Karpas-422 (cell line): Measurements from ENCODE around the gene B4GALNT4. TPM values are rescaled to one million over a fixed set of nuclear protein-coding genes. Genes with fewer than 3 reads are reported as not detected.
A peak's percentile ranks its signal among the peaks of the same experiment; 100 is the strongest.
"Not testable (repeated sequence)": the region's sequence is repeated elsewhere in the genome, so short reads cannot be mapped to it uniquely, and the experiment has no call there.

Experiments used
- DNase-seq: peaks from one replicate; pipeline ENCODE4 v3.0.0-alpha.2; 2015
- H2AFZ ChIP-seq: fragments of 200-600 bp; sonication (generic); 2 replicates; pipeline ENCODE4 v1.6.1; 2014; ENCODE audit warnings: antibody characterized with exemption, low read length, mixed read lengths
- H3K27ac ChIP-seq: fragments of 200-600 bp; sonication (generic); 2 replicates; pipeline ENCODE4 v1.5.1; 2014; ENCODE audit warnings: mild to moderate bottlenecking, low read length, moderate library complexity
- H3K27me3 ChIP-seq: fragments of 200-600 bp; sonication (generic); 2 replicates; pipeline ENCODE4 v1.6.1; 2014; ENCODE audit warnings: low read length, mixed read lengths
- H3K36me3 ChIP-seq: fragments of 200-600 bp; sonication (generic); 2 replicates; pipeline ENCODE4 v1.6.1; 2014; ENCODE audit warnings: low read length, mixed read lengths; ENCODE audit not compliant: insufficient read depth
- H3K4me1 ChIP-seq: fragments of 200-600 bp; sonication (generic); 2 replicates; pipeline ENCODE4 v1.6.1; 2014; ENCODE audit warnings: mild to moderate bottlenecking, low read length, mixed read lengths
- H3K4me2 ChIP-seq: fragments of 200-600 bp; sonication (generic); 2 replicates; pipeline ENCODE4 v1.6.1; 2014; ENCODE audit warnings: low read length, low read depth, mild to moderate bottlenecking; ENCODE audit not compliant: poor library complexity, severe bottlenecking
- H3K4me3 ChIP-seq: fragments of 200-600 bp; sonication (generic); 2 replicates; pipeline ENCODE4 v1.5.1; 2014; ENCODE audit warnings: mild to moderate bottlenecking, antibody characterized with exemption, low read length, mixed read lengths
- H3K79me2 ChIP-seq: fragments of 200-600 bp; sonication (generic); 2 replicates; pipeline ENCODE4 v1.6.1; 2014; ENCODE audit warnings: mild to moderate bottlenecking, low read length, mixed read lengths
- H3K9ac ChIP-seq: fragments of 200-600 bp; sonication (generic); 2 replicates; pipeline ENCODE4 v1.6.0; 2014; ENCODE audit warnings: low read length
- H3K9me2 ChIP-seq: fragments of 200-600 bp; sonication (generic), shearing (Covaris generic); replicated peaks from 2 replicates; pipeline ENCODE4 v1.6.0; 2014; ENCODE audit warnings: mild to moderate bottlenecking, low read length, moderate library complexity; ENCODE audit not compliant: insufficient read depth
- H3K9me3 ChIP-seq: fragments of 300-700, 200-600 bp; sonication (generic); 2 replicates; pipeline ENCODE4 v1.6.1; 2014; ENCODE audit warnings: low read length, mixed read lengths
- H4K20me1 ChIP-seq: fragments of 200-600 bp; sonication (generic); 2 replicates; pipeline ENCODE4 v1.6.1; 2014; ENCODE audit warnings: mild to moderate bottlenecking, antibody characterized with exemption, low read length, low read depth; ENCODE audit not compliant: insufficient read depth
- total RNA-seq: library from RNA; depleted of rRNA; stranded (reverse); fragments of >200 nt; shearing (Covaris generic); gene quantifications from 2 replicates; pipeline ENCODE4 v1.2.3, GENCODE V29; 2014; ENCODE audit warnings: low replicate concordance; rRNA removed

Gene B4GALNT4, protein sequence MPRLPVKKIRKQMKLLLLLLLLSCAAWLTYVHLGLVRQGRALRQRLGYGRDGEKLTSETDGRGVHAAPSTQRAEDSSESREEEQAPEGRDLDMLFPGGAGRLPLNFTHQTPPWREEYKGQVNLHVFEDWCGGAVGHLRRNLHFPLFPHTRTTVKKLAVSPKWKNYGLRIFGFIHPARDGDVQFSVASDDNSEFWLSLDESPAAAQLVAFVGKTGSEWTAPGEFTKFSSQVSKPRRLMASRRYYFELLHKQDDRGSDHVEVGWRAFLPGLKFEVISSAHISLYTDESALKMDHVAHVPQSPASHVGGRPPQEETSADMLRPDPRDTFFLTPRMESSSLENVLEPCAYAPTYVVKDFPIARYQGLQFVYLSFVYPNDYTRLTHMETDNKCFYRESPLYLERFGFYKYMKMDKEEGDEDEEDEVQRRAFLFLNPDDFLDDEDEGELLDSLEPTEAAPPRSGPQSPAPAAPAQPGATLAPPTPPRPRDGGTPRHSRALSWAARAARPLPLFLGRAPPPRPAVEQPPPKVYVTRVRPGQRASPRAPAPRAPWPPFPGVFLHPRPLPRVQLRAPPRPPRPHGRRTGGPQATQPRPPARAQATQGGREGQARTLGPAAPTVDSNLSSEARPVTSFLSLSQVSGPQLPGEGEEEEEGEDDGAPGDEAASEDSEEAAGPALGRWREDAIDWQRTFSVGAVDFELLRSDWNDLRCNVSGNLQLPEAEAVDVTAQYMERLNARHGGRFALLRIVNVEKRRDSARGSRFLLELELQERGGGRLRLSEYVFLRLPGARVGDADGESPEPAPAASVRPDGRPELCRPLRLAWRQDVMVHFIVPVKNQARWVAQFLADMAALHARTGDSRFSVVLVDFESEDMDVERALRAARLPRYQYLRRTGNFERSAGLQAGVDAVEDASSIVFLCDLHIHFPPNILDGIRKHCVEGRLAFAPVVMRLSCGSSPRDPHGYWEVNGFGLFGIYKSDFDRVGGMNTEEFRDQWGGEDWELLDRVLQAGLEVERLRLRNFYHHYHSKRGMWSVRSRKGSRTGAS
- not detected in 2 replicates for total RNA-seq

- H3K36me3 ChIP-seq = no peaks in the 10 kb centered on the region
- H3K9me2 ChIP-seq = no peaks in the 10 kb centered on the region
- H2AFZ ChIP-seq = no peak within 1 kb of the TSS
- no peak within 1 kb of the TSS for H3K4me3 ChIP-seq
- H3K9ac ChIP-seq = no peak within 1 kb of the TSS
- no peak for DNase-seq
- H3K27me3 ChIP-seq = no peaks in the 10 kb centered on the region
- no peaks in the 10 kb centered on the region for H4K20me1 ChIP-seq
- H3K4me2 ChIP-seq = no peak within 1 kb of the TSS
- no peak within 1 kb of the TSS for H3K27ac ChIP-seq
- no peaks in the 10 kb centered on the region for H3K9me3 ChIP-seq
- no peaks in the 10 kb centered on the region for H3K4me1 ChIP-seq
- no peaks in the 10 kb centered on the region for H3K79me2 ChIP-seq
These were observed at the start of gene B4GALNT4 for GRCh38 chr11:369336-370018. Gene B4GALNT4, plus strand, starts transcription at chr11:369499. Its CDS starts 305 bp downstream, at chr11:369804.

DNA sequence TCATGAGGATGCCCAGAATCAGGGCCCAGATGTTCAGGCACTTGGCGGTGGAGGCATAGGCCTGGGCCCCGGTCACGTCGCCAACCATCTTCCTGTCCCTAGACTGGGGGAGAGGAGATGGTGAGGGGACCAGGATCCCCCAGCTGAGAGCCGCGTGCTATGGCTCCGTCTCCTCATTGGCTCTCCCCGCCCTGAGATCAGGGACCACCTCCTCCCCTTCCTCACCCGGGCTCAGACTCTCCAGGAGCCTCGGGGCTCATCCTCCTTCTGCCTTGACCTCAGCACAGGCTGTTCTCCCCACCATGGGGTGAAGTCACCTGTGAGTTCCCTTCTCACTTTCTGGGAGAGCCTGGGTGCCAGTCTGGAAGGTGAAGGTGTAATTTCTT is 49.4 kb upstream of the B4GALNT4 start:
- H4K20me1 ChIP-seq, H2AFZ ChIP-seq, H3K4me3 ChIP-seq, H3K9me3 ChIP-seq, H3K9ac ChIP-seq, DNase-seq, H3K4me1 ChIP-seq, H3K27me3 ChIP-seq, H3K79me2 ChIP-seq, H3K27ac ChIP-seq, H3K4me2 ChIP-seq, H3K9me2 ChIP-seq, H3K36me3 ChIP-seq: not testable (repeated sequence)

- Histone ChIP-seq H3K4me1 (peaks cover 12% of the 10 kb centered on the region), H3K9ac (no peak overlapping the region), H3K9me3 (no peaks in the 10 kb centered on the region), H3K4me2 (no peak overlapping the region), H3K9me2 (no peaks in the 10 kb centered on the region), H3K36me3 (no peaks in the 10 kb centered on the region), H3K79me2 (no peaks in the 10 kb centered on the region), H3K27ac (no peak overlapping the region), H4K20me1 (no peaks in the 10 kb centered on the region), H2AFZ (no peak overlapping the region), H3K4me3 (no peak overlapping the region), H3K27me3 (no peaks in the 10 kb centered on the region)
- DNase-seq = no peak
These were observed 45.1 kb upstream of the B4GALNT4 start for GRCh38 chr11:324156-324555.

DNA sequence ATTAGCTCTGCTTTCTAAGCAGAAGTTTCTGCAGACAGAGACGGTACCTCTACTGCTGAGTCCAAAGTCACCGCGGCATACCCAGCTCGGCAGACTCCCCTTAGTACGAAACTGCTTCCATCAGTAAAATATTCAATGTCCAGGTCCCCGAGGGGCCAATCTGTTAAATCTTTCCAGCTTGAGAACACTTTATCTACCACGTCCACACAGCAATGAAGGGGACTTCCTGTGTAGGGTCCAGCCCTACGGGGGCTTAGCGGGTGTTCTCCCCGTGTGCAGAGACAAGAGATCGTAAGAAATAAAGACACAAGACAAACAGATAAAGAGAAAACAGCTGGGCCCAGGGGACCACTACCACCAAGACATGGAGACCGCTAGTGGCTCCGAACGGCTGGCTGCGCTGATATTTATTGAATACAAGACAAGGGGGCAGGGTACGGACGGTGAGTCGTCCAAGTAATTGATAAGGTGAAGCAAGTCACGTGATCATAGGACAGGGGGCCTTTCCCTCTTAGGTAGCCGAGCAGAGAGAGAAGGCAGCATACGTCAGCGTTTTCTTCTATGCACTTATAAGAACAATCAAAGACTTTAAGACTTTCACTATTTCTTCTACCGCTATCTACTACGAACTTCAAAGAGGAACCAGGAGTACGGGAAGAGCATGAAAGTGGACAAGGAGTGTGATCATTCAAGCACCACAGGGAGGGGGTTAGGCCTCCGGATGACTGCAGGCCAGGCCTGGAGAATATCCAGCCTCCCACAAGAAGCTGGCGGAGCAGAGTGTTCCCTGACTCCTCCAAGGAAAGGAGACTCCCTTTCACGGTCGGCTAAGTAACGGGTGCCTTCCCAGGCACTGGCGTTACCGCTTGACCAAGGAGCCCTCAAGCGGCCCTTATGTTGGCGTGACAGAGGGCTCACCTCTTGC is 44.4 kb upstream of the B4GALNT4 start:
- not testable (repeated sequence) for H3K27ac ChIP-seq, H3K36me3 ChIP-seq, H3K9me3 ChIP-seq, H3K9ac ChIP-seq, H4K20me1 ChIP-seq, H3K4me2 ChIP-seq, H3K9me2 ChIP-seq, H3K27me3 ChIP-seq, H3K79me2 ChIP-seq, H2AFZ ChIP-seq, DNase-seq, H3K4me3 ChIP-seq
- H3K4me1 ChIP-seq = peaks cover 12% of the 10 kb centered on the region

DNA sequence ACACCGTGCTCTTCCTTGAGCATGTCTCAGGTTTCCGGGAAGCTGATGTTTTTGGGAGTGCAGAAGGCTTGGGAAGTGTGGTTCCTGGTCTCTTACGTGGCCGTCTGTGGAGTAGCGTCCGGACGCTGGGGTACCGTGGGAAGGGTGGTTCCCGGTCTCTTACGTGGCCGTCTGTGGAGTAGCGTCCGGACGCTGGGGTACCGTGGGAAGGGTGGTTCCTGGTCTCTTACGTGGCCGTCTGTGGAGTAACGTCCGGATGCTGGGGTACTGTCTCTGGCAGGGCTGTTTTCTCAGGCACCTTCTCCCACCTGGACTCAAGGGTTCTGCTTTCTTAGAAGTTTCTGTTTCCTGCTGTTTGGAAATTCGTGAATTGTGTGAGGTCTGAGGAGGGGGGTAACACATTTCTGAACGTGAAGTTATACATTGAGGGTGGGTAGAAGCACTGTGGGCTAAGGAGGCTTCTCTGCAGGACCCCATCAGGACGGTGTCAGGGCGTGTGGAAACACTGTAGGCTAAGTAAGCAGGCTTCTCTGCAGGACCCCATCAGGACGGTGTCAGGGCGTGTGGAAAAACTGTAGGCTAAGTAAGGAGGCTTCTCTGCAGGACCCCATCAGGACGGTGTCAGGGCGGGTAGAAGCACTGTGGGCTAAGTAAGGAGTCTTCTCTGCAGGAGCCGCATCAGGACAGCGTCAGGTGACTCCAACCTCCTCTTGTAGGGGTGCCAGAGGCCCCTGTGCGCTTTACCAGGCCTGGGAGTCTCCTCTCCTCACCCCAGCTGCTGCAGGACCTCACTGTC is 43.3 kb upstream of the B4GALNT4 start:
- Histone ChIP-seq H3K27ac (no peak overlapping the region), H3K9me3 (no peaks in the 10 kb centered on the region), H3K9ac (peak overlapping the region; percentile 50; the same call in 1 of the 2 replicates), H3K4me1 (peaks cover 12% of the 10 kb centered on the region), H3K9me2 (no peaks in the 10 kb centered on the region), H3K4me2 (no peak overlapping the region), H3K27me3 (no peaks in the 10 kb centered on the region), H4K20me1 (no peaks in the 10 kb centered on the region), H3K36me3 (no peaks in the 10 kb centered on the region), H3K4me3 (no peak overlapping the region), H2AFZ (no peak overlapping the region), H3K79me2 (no peaks in the 10 kb centered on the region)
- no peak for DNase-seq

DNA sequence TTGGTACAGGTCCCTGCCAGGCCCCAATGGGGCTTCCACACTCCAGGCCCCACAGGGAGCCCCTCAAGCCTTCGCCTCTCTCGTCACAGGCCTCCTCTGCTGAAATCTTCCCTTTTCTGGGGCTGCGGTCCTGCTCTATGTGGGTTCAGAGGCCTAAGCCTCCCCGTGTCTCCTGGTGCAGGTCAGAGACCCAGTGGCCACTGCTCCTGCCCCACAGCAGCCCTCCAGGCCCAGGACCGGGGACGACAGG is 42.8 kb upstream of the B4GALNT4 start:
- Histone ChIP-seq H3K9ac (peak overlapping the region; percentile 50), H2AFZ (peak overlapping the region; percentile 69; the same call in 1 of the 2 replicates), H4K20me1 (no peaks in the 10 kb centered on the region), H3K4me1 (peaks cover 12% of the 10 kb centered on the region), H3K27me3 (no peaks in the 10 kb centered on the region), H3K4me2 (peak overlapping the region; percentile 47), H3K4me3 (no peak overlapping the region), H3K9me3 (no peaks in the 10 kb centered on the region), H3K79me2 (no peaks in the 10 kb centered on the region), H3K9me2 (no peaks in the 10 kb centered on the region), H3K36me3 (no peaks in the 10 kb centered on the region), H3K27ac (no peak overlapping the region)
- no peak for DNase-seq
